Ascending aorta (tissue), 2 donors: ENCODE results near the gene GNLY. TPM values are rescaled to one million over a fixed set of nuclear protein-coding genes. Genes with fewer than 3 reads are reported as not detected.

ENCODE experiments used
- DNase-seq, 2 donors: peaks; one replicate each; pipeline ENCODE4 v3.0.0-alpha.2; 2019; ENCODE audit warnings: low spot score in 2 of 2
- H3K27ac ChIP-seq, 2 donors: fragments of 200-600 bp; sonication (generic); one replicate each; pipeline ENCODE4 v1.5.1; 2016 to 2017; ENCODE audit warnings: mild to moderate bottlenecking in 1 of 2
- H3K27me3 ChIP-seq: fragments of 200-600 bp; sonication (generic); one replicate; pipeline ENCODE4 v1.5.1; 2017
- H3K36me3 ChIP-seq, 2 donors: fragments of 200-600 bp; sonication (generic); one replicate each; pipeline ENCODE4 v1.5.1; 2016
- H3K4me1 ChIP-seq, 2 donors: fragments of 200-600 bp; sonication (generic); one replicate each; pipeline ENCODE4 v1.5.1; 2016 to 2017; ENCODE audit warnings: mild to moderate bottlenecking in 1 of 2
- H3K4me3 ChIP-seq, 2 donors: fragments of 200-600 bp; sonication (generic); one replicate each; pipeline ENCODE4 v1.5.1; 2016 to 2017; ENCODE audit warnings: mild to moderate bottlenecking in 1 of 2
- H3K9me3 ChIP-seq, 2 donors: fragments of 200-600 bp; sonication (generic); one replicate each; pipeline ENCODE4 v1.5.1; 2016
- CTCF ChIP-seq, 3 experiments: fragments of 200-600 bp in 2 of 3; fragments of 450-650 bp in 1 of 3; sonication (generic) in 2 of 3; IDR thresholded peaks; one replicate each; pipeline ENCODE4 v1.5.1; 2016 to 2019; ENCODE audit warnings: antibody characterized with exemption in 3 of 3, mild to moderate bottlenecking in 1 of 3, moderate library complexity in 1 of 3
- intact Hi-C: fragments of 100-400 bp; cut with DNase I; formaldehyde crosslinking; loops from one replicate; pipeline ENCODE4 v1.15.1; 2023
- total RNA-seq: library from RNA; depleted of rRNA; stranded (reverse); fragments of >200 nt; gene quantifications from one replicate; pipeline ENCODE4 v1.1.0, GENCODE V29; 2016

The GNLY gene
- total RNA-seq, 1 donor from 2014 or later: not detected

GRCh38 chr2:85649201-85650190, 44.7 kb upstream of the GNLY start:
- intact Hi-C loops: no loop called here
- Histone ChIP-seq H3K27ac (peak overlapping the region; percentile 63 to 64), H3K36me3 (peaks cover 60 to 82% of the 10 kb centered on the region in 2 donors), H3K9me3 (no peaks in the 10 kb centered on the region), H3K4me3 (no peak overlapping the region), H3K4me1 (no peaks in the 10 kb centered on the region), H3K27me3 (no peaks in the 10 kb centered on the region)
- DNase-seq: no peak
- no peak for TF ChIP-seq CTCF (IDR thresholded peaks at IDR 0.05)

- TF ChIP-seq CTCF (IDR thresholded peaks at IDR 0.05): no peak
- intact Hi-C loops: no loop called here
- H3K27me3 ChIP-seq: no peaks in the 10 kb centered on the region
- H3K4me1 ChIP-seq: no peaks in the 10 kb centered on the region
- peaks cover 51 to 72% of the 10 kb centered on the region in 2 donors for H3K36me3 ChIP-seq
- H3K4me3 ChIP-seq: no peak overlapping the region
- peak overlapping the region; percentile 59 to 64 for H3K27ac ChIP-seq
- no peaks in the 10 kb centered on the region for H3K9me3 ChIP-seq
- DNase-seq: no peak
Observed at GRCh38 chr2:85650456-85650855, 43.7 kb upstream of the GNLY start.

DNA sequence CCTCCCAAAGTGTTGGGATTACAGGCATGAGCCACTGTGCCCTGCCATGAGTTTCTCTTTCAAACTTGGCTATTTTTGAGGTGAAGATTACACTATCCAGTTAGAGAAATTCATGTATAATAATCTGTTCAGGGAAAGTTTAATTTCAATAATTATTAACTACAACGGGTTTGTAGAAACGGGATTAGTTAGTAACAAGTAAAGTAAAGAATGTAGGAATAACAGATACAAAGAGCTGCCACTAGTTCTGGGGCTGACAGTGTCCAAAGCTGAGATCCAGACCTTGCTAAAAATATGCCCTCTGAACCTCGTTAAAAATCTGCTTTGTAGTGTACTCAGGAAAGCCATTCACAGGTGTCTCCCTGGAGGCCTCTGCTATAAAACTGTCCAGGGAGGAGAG, 43.1 kb upstream of the GNLY start:
- Histone ChIP-seq H3K9me3 (no peaks in the 10 kb centered on the region), H3K27me3 (no peaks in the 10 kb centered on the region), H3K4me3 (no peak overlapping the region), H3K27ac (no peak overlapping the region), H3K4me1 (no peaks in the 10 kb centered on the region), H3K36me3 (peaks cover 44 to 68% of the 10 kb centered on the region in 2 donors)
- no peak for DNase-seq
- intact Hi-C loops: no loop called here
- TF ChIP-seq CTCF (IDR thresholded peaks at IDR 0.05): no peak

DNA sequence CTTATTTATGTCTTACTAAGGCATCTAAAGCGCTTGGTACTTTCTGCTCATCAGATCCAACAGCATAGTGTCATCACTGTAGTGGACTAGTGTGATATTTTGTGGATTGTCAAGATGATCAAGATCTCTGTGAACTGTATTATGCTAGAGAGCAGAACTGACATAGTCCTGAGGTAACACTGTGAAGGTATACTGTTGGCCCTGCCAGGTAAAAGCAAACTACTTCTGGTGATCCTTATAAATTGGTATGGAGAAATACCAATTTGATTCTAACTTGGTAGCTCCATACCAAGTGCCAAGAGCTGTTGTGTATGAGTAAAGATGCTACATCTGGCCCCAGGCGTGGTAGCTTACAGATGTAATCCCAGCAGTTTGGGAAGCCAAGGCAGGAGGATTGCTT, 42.1 kb upstream of the GNLY start:
- H3K27ac ChIP-seq: peak overlapping the region in 1 of 2 donors; percentile 0
- H3K36me3 ChIP-seq: peaks cover 35 to 65% of the 10 kb centered on the region in 2 donors
- H3K27me3 ChIP-seq: no peaks in the 10 kb centered on the region
- H3K4me3 ChIP-seq: no peak overlapping the region
- no peak for TF ChIP-seq CTCF (IDR thresholded peaks at IDR 0.05)
- intact Hi-C loops: no loop called here
- no peak for DNase-seq
- no peaks in the 10 kb centered on the region for H3K9me3 ChIP-seq
- no peaks in the 10 kb centered on the region for H3K4me1 ChIP-seq

GRCh38 chr2:85653996-85654395, 40.2 kb upstream of the GNLY start:
- Histone ChIP-seq H3K4me3 (no peak overlapping the region), H3K27me3 (no peaks in the 10 kb centered on the region), H3K27ac (no peak overlapping the region), H3K9me3 (no peaks in the 10 kb centered on the region), H3K36me3 (peaks cover 15 to 45% of the 10 kb centered on the region in 2 donors), H3K4me1 (no peaks in the 10 kb centered on the region)
- TF ChIP-seq CTCF (IDR thresholded peaks at IDR 0.05): no peak
- DNase-seq: no peak
- intact Hi-C loops: no loop called here
